Mammary microvascular endothelial cell (primary cell): ENCODE data around the gene TCAIM. TPM values are rescaled to one million over a fixed set of nuclear protein-coding genes. Genes with fewer than 3 reads are reported as not detected.

Experiments used
- total RNA-seq: library from RNA; depleted of rRNA; stranded (reverse); fragments of >200 nt; gene quantifications from 2 replicates; pipeline ENCODE4 v1.2.3, GENCODE V29; 2015

Gene TCAIM
- 24.1 and 26.8 TPM in 2 replicates for total RNA-seq

GRCh38 chr3:44338010-44338827, at the start of gene TCAIM:
Gene TCAIM, plus strand, starts transcription at chr3:44338766. Its CDS starts 16,017 bp downstream, at chr3:44354783.

Other genes starting within 250 kb of the TCAIM start
- gene TOPAZ1, start 96.9 kb upstream of the TCAIM start, total RNA-seq: not detected in 2 replicates
- 3.2 and 3.8 TPM in 2 replicates for gene ZNF445, start 138.9 kb downstream of the TCAIM start, total RNA-seq
- 1.00 and 1.8 TPM in 2 replicates for gene ZKSCAN7, start 216.4 kb downstream of the TCAIM start, total RNA-seq
- 0.33 and 0.49 TPM in 2 replicates for gene ZNF660, start 246.2 kb downstream of the TCAIM start, total RNA-seq